ENCODE results near the gene SLC3A2.

SLC3A2 gene

DNA sequence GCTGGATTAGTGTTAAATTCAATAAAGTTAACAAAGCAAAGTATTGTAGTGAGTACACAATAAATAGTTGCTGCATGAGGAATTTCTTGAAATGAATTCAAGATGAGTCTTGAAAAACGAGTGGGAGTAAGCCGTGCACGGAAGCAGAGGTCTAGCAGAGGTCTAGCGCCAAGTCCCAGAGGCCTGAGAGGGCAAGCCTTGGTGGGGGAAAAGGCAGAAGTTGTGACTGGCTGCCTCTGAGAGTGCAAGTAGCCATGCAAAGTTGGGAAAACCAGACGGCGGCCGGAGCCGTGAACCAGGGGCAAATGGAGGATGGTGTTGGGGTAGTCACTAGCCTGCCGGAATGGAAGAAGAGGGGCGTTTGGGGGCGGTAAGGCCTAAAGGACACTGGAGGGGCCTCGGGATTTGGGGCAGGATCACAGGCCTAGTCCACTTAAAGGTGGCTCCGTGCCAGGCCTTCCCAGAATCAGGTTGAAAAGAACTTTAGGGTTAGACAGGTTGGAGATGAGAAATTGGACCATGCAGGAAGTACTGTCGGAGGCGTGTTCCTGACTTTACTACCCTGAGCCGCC is 379 bp upstream of the SLC3A2 start:
- peak; percentile 88 for DNase-seq (ENCODE audit: low read depth)

DNA sequence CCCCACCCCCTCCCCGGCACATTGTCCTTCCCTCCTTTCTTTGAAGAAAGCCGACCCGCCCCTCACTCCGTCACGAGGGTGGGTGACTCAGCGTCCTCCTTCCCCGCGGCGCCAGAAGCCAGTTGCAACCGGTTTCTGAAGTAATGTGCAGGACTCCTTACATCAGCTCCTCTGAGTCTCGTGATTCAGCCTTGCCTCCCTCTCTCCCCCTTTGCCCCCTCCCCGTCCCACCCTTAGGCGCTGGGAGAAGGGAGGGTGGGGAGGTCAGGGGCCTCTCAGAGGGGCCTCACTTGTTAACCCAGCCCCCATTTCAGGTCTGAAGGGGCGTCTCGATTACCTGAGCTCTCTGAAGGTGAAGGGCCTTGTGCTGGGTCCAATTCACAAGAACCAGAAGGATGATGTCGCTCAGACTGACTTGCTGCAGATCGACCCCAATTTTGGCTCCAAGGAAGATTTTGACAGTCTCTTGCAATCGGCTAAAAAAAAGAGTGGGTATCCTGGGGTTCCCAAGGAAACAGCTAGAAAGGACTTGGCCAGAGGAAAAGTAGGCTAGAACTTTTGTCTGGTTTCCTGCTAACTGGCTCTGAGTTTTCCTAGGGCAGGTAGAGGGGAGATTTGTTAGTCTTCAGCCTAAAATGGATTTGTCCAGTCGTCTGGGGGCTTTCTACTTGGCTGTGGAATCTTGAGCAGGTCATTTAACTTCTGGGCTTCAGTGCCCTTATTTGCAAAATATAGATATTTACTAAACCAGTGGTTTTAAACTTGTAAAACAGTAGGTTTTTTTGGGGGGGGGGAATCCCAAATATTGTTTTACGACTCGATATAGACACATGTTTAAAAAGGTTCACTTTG is 1.1 kb downstream of the SLC3A2 start:
- DNase-seq (ENCODE audit: low read depth): peak; percentile 98

- DNase-seq (ENCODE audit: low read depth): no peak
Observed at GRCh38 chr11:62882431-62882749, 1.7 kb downstream of the SLC3A2 start.

GRCh38 chr11:62882788-62883501 is 2.2 kb downstream of the SLC3A2 start:
- DNase-seq (ENCODE audit: low read depth): no peak

DNA sequence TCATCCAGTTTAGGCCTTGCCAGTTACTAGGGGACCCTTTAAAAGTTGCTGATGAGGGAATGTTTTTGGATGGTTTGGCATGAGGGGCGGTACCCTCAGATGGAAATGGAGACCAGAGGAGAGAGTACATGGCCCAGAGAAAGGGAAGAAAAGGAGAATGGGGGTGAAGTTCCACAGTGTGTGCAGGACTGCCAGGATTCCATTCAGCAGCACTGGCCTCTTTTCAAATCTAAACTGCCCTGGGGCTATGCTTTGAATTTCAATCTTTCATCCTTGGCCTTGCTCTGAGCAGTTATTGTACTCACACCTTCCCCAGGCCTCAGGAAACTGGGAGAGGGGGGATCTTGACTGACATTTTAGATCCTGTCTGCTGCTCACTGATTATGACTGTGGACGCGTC is 3.0 kb downstream of the SLC3A2 start:
- DNase-seq (ENCODE audit: low read depth): no peak

DNA sequence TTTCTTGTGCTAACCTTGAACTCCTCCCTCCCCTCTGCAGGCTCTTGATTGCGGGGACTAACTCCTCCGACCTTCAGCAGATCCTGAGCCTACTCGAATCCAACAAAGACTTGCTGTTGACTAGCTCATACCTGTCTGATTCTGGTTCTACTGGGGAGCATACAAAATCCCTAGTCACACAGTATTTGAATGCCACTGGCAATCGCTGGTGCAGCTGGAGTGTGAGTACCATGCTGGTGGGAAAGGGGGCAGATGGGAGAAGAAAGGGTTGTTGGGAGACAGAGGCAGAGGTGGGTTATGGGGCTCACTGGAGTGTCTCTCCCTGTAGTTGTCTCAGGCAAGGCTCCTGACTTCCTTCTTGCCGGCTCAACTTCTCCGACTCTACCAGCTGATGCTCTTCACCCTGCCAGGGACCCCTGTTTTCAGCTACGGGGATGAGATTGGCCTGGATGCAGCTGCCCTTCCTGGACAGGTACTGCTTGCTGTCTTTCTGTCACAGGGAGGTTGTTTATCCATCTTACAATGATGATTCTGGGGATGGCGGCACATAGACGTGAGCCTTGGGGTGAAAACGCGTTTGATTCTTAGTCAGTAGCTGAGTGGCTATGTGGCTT is 4.5 kb downstream of the SLC3A2 start:
- no peak for DNase-seq (ENCODE audit: low read depth)

DNA sequence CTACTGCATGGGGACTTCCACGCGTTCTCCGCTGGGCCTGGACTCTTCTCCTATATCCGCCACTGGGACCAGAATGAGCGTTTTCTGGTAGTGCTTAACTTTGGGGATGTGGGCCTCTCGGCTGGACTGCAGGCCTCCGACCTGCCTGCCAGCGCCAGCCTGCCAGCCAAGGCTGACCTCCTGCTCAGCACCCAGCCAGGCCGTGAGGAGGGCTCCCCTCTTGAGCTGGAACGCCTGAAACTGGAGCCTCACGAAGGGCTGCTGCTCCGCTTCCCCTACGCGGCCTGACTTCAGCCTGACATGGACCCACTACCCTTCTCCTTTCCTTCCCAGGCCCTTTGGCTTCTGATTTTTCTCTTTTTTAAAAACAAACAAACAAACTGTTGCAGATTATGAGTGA is 7.7 kb downstream of the SLC3A2 start:
- DNase-seq (ENCODE audit: low read depth): no peak

DNA sequence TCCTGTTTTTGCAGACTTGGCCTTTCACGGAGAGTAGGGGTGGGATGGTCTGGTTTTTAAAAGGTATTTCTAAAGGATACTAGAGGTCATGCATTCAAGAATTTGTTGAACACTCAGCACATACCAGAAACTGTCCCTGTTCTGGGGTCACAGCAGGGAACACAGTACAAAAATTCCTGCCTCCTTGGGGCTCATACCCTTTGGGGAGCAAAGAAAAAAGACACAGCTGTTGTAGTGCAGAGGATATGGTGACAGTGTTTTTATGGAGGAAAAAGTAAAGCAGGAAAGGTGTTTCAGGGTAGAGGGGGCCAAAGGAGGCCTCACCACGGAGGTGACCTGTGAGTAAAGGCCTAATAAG is 8.4 kb downstream of the SLC3A2 start:
- DNase-seq (ENCODE audit: low read depth): no peak

DNA sequence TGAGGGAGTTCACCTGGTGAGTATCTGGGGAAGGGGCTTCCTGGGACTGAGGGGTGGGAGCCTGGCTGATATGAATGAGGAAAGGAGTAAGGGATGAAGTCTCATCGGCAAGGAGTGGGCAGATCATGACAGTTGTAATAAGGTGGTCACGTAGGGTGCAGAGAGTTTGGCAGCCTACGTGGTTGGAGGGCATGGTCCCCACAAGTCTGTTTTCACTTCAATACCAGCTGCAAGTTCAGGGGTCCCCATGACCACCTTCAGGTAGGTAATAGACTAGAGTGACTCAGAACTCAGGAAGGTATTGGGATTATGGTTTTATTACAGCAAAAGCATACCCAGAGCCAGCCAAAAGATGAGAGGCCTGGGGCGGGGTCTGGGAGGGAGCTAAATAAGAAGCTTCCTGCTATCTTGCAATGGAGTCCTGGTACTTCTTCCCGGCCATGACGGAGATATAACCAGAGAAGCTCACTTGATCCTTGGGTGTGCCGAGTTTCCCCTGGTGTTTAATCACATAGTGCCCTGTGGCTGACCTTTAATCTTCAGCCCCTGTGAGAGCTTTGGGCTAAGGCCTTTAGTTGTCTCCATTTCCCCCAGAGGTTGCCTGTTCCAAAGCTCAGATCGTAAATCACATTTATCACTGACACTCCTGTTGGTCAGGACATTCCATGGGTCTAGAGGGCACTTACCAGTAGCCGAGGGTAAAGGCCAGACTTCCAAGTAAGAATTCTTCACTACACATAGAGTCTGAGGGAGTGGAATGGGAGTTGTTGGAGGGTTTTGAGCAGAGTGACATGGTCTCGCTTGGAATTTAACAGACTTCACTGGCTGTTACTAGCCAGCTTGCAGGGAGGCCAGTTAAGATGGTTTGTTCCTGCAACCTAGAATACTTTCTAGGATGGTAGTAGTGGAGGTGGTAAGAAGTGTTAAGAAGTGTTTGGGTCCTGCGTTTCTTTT is 9.1 kb downstream of the SLC3A2 start:
- no peak for DNase-seq (ENCODE audit: low read depth)

GRCh38 chr11:62892077-62892922 is 11.6 kb downstream of the SLC3A2 start:
- no peak for DNase-seq (ENCODE audit: low read depth)

DNA sequence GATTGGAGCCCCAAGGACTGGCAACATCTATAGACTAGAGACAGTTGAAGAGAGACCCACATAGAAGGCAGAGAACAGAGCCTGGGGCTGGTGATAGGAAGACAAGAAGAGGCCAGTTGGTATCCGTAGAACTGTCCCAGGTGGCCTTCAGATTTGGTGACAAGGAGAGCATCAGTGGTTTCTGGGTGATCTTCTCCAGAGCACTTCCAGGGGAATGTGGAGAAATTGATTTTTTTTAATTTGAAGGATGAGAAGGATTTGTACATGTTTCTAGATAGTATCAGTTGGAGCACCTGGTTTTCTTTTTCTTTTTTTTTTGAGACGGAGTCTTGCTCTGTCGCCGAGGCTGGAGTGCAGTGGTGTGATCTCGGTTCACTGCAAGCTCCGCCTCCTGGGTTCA is 14.8 kb downstream of the SLC3A2 start:
- no peak for DNase-seq (ENCODE audit: low read depth)

- DNase-seq (ENCODE audit: low read depth): no peak
Observed at GRCh38 chr11:62896049-62896448, 15.4 kb downstream of the SLC3A2 start.

- no peak for DNase-seq (ENCODE audit: low read depth)
Observed at GRCh38 chr11:62897311-62897710, 16.6 kb downstream of the SLC3A2 start.

DNA sequence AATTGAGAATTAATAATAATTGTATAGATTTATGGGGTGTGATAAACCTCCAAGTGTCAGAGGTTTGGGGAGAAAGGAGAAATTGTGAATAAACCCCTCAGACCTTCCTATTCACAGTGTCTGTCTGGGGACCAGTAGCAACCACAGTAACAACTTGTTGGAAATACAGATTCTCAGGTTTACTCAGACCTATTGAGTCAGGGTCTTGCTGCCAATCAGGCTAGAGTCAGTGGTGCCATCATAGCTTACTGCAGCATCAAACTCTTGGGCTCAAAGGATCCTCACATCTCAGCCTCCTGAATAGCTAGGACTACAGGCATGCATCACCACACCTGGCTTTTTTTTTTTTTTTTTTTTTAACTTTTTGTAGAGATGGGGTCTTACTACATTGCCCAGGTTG is 17.3 kb downstream of the SLC3A2 start:
- DNase-seq (ENCODE audit: low read depth): no peak

DNA sequence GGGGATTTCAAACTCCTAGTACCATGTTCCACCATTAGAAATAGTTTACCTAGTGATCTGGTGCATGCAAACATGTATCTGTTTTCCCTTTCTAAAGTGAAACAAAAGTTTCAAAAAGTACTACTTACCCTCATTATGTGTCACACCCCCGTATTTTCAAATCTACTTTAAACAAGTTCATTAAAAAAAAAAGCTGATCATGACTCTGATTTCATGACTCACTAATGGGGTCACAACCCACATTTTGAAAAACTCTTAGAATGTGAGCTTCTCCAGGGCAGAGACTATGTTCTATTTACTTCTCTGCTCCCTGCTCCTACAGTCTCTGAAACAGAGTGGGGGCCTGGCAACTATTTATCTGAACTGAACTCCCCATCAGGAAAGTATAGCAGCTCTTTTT is 22.2 kb downstream of the SLC3A2 start:
- peak; percentile 54 for DNase-seq (ENCODE audit: low read depth)

DNA sequence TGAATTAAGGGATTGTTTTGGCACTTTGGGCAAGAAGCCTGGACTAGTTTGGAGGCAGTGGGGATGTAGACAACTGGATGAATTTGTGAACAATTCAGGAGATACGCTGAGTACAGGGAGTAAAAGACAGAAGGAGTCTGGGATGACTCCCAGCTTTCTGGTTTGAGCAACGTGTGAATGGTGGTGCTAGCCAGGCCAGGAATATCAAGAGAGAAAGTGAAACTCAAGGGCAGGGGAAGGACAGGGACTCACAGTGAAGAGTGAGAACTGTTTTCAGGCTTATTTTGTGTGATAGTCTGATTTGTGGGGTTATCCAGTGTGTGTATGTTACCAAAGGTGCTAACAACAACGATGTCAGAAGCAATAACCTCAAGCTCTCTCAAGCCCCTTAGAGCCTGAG is 24.6 kb downstream of the SLC3A2 start:
- no peak for DNase-seq (ENCODE audit: low read depth)

GRCh38 chr11:62905927-62906531 is 25.3 kb downstream of the SLC3A2 start:
- peak; percentile 74 for DNase-seq (ENCODE audit: low read depth)

- DNase-seq (ENCODE audit: low read depth): no peak
Observed at GRCh38 chr11:62908468-62909072, 27.9 kb downstream of the SLC3A2 start.

- DNase-seq (ENCODE audit: low read depth): peak; percentile 73
Observed at GRCh38 chr11:62909107-62909894, 28.6 kb downstream of the SLC3A2 start.
